Upper lobe of left lung (tissue), 4 donors: ENCODE data around the gene TMEM94.

Source experiments
- POLR2A ChIP-seq, 4 donors: fragments of 450-650 bp; IDR thresholded peaks; one replicate each; pipeline ENCODE4 v1.5.1; 2016 to 2017; ENCODE audit warnings: antibody characterized with exemption in 4 of 4, mild to moderate bottlenecking in 2 of 4
- TF ChIP-seq, protein P1 (sequence below), 6 experiments: fragments of 450-650 bp in 4 of 6; fragments of 200-600 bp in 2 of 6; sonication (generic) in 2 of 6; IDR thresholded peaks; one replicate each; pipeline ENCODE4 v1.5.1; 2016 to 2019; ENCODE audit warnings: antibody characterized with exemption in 6 of 6

DNA sequence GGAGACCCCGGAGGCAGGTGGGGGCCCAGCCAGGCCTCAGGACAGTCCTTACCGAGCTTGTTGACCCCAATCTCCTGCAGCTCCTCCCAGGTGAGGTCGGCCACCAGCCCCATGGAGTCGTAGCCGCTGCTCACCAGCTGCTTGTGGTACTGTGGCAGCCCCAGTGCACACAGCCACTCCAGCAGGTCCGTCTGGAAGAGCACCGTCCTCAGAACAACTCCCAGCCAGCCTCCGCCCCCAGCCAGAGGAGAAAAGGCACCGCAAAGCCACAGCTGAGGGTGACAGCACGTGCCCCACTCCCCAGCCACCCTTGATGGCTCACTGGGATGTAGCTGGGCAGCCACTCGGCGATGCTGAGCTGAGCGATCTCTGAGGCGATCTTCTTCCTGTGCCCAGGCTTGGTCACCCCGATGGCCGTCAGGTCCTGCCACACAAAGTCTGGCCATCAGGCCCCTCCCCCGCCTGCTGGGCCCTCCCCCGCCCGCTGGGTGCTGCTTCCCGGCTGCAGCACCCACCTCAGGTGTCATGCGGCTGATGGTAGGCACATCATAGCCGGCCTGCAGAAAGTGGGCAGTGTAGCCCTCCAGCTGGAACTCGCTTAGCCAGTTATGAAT is 47.0 kb downstream of the TMEM94 start:
- no peak for TF ChIP-seq POLR2A (IDR thresholded peaks at IDR 0.05)
- TF ChIP-seq, protein P1, sequence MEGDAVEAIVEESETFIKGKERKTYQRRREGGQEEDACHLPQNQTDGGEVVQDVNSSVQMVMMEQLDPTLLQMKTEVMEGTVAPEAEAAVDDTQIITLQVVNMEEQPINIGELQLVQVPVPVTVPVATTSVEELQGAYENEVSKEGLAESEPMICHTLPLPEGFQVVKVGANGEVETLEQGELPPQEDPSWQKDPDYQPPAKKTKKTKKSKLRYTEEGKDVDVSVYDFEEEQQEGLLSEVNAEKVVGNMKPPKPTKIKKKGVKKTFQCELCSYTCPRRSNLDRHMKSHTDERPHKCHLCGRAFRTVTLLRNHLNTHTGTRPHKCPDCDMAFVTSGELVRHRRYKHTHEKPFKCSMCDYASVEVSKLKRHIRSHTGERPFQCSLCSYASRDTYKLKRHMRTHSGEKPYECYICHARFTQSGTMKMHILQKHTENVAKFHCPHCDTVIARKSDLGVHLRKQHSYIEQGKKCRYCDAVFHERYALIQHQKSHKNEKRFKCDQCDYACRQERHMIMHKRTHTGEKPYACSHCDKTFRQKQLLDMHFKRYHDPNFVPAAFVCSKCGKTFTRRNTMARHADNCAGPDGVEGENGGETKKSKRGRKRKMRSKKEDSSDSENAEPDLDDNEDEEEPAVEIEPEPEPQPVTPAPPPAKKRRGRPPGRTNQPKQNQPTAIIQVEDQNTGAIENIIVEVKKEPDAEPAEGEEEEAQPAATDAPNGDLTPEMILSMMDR (IDR thresholded peaks at IDR 0.05): no peak
